ENCODE data around the gene MYO18B.

MYO18B gene

DNA sequence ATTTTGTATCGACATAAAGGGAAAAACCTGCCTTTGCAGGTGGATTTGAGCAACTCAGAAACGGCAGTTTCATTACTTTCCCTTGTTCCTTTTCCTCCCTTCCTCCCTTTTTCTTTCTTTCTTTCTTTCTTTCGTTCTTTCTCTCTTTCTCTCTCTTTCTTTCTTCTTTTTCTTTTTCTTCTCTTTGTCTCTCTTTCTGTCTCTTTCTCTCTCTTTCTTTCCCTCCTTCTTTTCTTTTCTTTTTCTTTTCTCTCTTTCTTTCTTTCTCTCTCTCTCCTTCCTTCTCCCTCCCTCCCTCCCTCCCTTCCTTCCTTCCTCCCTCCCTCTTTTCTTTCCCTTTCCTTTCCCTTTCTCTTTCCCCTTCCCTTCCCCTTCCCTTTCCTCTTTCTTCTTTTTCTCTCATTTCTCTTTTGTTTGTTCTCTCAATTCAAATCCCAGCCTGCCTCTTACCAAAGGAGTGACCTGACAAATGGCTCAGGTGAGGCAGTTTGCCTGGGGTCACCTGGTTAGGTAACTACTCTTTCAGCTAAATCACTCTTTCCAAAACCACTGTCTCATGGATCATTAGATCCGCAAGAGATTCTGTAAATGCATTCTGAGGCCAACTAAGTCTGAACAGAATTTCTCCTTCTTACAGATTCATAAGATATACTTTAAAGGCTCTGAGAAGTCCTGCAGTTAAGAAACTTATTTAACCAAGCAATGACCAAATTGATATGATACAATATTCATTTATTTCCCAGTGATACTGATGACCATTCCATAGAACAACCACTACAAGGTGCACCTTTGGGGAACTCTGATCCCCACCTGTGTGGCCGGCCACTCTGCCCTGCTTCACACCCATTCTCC lies 75.3 kb downstream of the MYO18B start:
- H3K27me3 Mint-ChIP-seq: peaks cover 46% of the 10 kb centered on the region
- H3K9me3 Mint-ChIP-seq: peaks cover 1% of the 10 kb centered on the region

DNA sequence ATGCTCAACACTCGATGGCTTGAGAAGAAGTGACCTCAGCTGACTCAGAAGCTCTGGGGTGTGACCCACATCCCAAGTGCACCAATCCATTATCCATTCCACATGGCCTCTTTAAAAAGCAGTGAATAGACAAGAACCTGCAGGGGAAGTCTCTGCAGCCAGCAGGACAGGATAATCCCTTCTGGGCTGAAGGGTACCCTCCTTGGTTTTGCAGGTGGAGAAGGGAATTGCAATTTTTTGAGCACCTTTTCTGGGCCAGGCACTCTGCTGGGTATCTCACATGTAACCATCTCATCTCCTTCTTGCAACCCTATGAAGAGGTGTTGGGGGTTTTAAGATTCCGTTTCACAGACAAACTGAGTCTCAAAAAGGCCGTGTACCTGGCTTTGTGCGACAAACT lies 76.6 kb downstream of the MYO18B start:
- CTCF ChIA-PET: no interaction called here
- Mint-ChIP-seq H3K27ac (no peak overlapping the region), H3K27me3 (peaks cover 38% of the 10 kb centered on the region), H3K4me1 (no peaks in the 10 kb centered on the region), H3K4me3 (no peak overlapping the region), H3K36me3 (no peaks in the 10 kb centered on the region), H3K9me3 (peaks cover 1% of the 10 kb centered on the region)
- no peak for DNase-seq

More for the DNA sequence above, 75.3 kb downstream of the MYO18B start:
- H3K36me3 Mint-ChIP-seq: no peaks in the 10 kb centered on the region
- H3K4me3 Mint-ChIP-seq: no peak overlapping the region
- DNase-seq: no peak
- no peaks in the 10 kb centered on the region for H3K4me1 Mint-ChIP-seq
- no peak overlapping the region for H3K27ac Mint-ChIP-seq
- CTCF ChIA-PET: no interaction called here

DNA sequence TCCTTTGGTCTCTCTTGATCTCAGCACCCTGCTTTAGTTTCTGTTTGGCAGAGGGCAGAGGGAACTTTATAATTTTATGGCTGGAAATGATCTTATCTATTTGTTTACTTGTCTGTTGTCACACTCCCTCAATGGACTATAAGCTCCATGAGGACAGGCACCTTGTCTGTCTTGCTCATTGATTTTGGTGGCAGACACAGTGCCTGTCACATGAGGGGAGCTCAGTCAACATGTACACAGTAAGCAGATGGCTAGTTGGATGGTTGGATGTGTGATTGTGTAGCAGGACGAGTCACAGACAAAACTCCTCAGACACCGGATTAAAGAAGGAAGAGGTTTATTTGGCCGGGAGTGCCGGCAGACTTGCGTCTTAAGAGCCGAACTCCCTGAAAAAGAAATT lies 80.4 kb downstream of the MYO18B start:
- CTCF ChIA-PET: no interaction called here
- Mint-ChIP-seq H3K4me1 (no peaks in the 10 kb centered on the region), H3K27ac (no peak overlapping the region)

DNA sequence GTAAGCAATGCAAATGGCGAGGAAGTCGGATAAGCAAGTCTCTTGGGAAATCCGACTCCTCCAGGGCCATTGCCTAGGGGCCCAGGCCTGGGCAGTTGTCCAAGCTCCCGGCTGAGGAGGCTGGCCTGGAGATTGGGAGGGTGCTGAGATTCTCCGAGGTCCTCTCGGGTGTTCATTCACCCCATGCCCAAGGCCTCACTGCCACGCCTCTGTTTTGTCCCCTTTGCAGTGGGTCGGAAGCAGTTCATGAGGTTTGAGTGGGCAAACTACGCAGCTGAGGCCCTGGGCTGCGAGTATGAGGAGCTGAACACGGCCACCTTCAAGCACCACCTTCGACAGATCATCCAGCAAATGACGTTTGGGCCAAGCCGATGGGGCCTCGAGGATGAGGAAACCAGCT lies 81.3 kb downstream of the MYO18B start:
- Mint-ChIP-seq H3K4me3 (no peak overlapping the region), H3K9me3 (peaks cover 1% of the 10 kb centered on the region), H3K27me3 (peaks cover 20% of the 10 kb centered on the region), H3K27ac (no peak overlapping the region), H3K4me1 (no peaks in the 10 kb centered on the region), H3K36me3 (no peaks in the 10 kb centered on the region)
- CTCF ChIA-PET: no interaction called here
- DNase-seq: no peak

More for the DNA sequence above, 80.4 kb downstream of the MYO18B start:
- DNase-seq: no peak
- no peak overlapping the region for H3K4me3 Mint-ChIP-seq
- peaks cover 28% of the 10 kb centered on the region for H3K27me3 Mint-ChIP-seq
- H3K9me3 Mint-ChIP-seq: peaks cover 1% of the 10 kb centered on the region
- no peaks in the 10 kb centered on the region for H3K36me3 Mint-ChIP-seq

DNA sequence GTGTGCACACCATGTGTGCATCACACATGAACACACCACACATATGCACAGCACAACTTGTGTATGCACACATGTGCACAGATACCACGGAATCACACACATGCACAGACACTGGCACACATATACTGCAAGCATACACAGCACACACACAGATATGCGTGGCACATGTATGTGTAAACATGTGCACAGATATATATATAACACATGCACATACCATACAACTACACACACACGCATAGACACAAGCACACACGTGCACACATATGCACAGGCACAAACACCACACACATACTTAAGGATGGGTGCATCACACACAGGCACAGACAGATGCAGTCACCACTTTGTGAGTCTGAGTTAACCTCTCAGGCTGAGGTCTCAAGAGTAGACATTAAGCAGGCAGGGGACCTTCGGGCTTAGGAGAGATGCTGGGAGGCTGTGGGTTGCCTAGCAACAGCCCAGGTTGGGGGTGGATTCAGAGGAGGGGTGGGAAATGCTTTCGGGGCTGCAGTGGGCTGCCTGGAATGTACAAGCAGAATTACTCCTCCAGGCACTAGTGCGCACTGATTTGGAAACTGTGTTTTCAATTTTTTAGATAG lies 82.9 kb downstream of the MYO18B start:
- no peaks in the 10 kb centered on the region for H3K4me1 Mint-ChIP-seq
- no peak overlapping the region for H3K27ac Mint-ChIP-seq
- peaks cover under 1% of the 10 kb centered on the region for H3K9me3 Mint-ChIP-seq
- DNase-seq: no peak
- H3K27me3 Mint-ChIP-seq: peaks cover 19% of the 10 kb centered on the region
- no peaks in the 10 kb centered on the region for H3K36me3 Mint-ChIP-seq
- CTCF ChIA-PET: no interaction called here
- H3K4me3 Mint-ChIP-seq: no peak overlapping the region

DNA sequence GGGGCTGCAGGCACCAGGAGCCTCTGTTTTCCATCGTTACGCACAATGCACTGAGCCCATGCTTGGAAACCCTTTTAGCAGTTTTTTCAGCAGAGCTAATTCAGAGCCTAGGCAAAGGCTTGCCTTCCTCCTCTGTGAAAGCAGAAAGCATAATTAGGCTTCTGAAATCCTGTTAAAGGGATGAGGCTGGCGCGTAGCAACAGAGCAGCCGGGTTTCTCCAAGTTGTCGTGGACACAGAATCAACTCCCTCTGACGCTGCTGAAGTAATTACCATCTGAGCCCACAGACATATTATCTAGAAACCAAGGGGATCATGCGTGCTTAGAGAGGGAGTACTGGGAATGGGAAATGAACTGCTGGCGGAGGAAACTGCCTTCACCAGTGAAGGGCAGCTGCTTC lies 85.4 kb downstream of the MYO18B start:
- H3K4me3 Mint-ChIP-seq: no peak overlapping the region

DNA sequence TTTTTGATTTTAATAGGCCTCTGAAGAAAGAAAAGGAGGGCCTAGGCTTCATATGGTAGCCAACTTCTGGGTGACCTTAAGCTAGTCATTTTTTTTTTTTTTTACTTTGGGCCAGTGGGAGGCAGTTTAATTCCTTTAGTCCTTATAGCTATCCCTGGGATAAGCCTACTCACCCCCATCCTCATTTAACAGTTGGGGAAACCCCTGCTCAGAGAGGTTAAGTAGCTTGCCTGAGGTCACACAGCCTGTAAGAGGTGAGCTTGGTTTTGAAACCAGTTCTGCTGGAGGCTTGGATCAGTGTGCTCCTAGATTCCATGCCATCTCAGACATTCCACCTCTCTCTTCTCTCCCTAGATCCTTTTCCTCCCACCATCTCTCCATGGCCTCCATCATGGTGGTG lies 86.4 kb downstream of the MYO18B start:
- peaks cover 19% of the 10 kb centered on the region for H3K27me3 Mint-ChIP-seq
- CTCF ChIA-PET: no interaction called here
- no peak overlapping the region for H3K27ac Mint-ChIP-seq
- no peaks in the 10 kb centered on the region for H3K36me3 Mint-ChIP-seq
- no peak overlapping the region for H3K4me3 Mint-ChIP-seq
- H3K9me3 Mint-ChIP-seq: no peaks in the 10 kb centered on the region
- no peaks in the 10 kb centered on the region for H3K4me1 Mint-ChIP-seq
- DNase-seq: no peak

More for the DNA sequence above, 85.4 kb downstream of the MYO18B start:
- Mint-ChIP-seq H3K27me3 (peaks cover 19% of the 10 kb centered on the region), H3K36me3 (no peaks in the 10 kb centered on the region), H3K4me1 (no peaks in the 10 kb centered on the region), H3K9me3 (no peaks in the 10 kb centered on the region), H3K27ac (no peak overlapping the region)
- no peak for DNase-seq
- CTCF ChIA-PET: no interaction called here

DNA sequence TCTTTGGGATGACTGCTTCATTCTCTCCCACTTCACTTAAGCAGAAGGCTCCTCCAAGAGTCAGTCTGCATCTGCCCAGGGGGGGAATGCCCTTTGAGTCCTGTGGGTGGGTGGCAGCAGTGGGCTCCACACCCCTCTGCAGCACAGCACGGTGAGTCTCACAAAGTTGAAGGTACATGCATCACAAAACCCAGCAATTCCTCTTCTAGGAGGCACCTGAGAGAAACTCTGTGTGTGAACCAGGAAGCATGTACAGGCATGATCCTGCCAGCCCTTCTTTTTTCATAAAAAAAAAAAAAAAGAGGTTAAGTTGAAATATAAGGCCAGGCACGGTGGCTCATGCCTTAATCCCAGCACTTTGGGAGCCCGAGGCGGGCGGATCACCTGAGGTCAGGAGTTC lies 87.2 kb downstream of the MYO18B start:
- DNase-seq: no peak
- no peaks in the 10 kb centered on the region for H3K4me1 Mint-ChIP-seq
- H3K27me3 Mint-ChIP-seq: peaks cover 12% of the 10 kb centered on the region
- H3K9me3 Mint-ChIP-seq: no peaks in the 10 kb centered on the region
- no peaks in the 10 kb centered on the region for H3K36me3 Mint-ChIP-seq
- H3K4me3 Mint-ChIP-seq: no peak overlapping the region
- CTCF ChIA-PET: no interaction called here
- no peak overlapping the region for H3K27ac Mint-ChIP-seq

DNA sequence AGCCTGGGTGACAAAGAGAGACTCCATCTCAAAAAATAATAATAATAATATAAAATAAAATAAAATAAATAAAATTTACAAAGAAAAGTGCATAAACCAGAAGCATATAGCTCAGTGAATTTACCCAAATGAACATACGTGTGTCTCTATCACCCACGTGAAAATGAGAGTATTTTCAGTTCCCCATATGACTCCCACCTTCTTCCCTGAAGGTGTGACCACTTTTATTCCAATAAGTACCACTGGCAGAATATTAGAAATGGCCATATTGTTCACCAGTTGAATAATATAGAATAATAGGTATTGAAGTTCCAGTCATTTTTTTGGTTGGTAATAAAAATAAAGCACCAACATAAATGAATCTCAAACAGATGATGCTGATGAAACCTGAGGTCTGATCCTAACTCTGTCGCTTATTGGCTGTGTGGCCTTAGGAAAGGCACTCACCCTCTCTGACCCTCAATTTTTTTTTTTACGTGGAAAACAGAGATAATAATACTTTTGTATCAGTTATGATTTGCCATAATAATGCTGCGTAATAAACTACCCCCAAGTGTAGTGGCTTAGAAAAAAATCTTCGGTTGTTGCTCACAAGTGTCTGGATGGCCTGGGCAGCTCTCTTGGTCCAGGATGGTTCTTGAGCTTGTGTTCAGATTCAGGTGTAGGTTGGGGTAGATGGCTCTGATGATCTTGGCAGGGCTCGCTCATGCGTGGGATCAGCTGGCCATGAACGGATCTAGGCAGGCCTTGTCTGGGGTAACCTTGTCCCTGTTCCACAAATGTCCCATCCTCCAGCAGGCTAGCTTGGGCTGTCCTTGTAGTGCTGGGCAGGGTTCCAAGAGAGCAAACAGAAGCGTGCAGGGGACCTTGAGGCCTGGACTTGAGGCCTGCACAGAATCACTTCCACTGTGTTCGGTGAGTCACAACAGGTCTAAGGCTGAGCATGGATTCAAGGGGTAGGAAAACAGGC lies 88.1 kb downstream of the MYO18B start:
- no peaks in the 10 kb centered on the region for H3K36me3 Mint-ChIP-seq
- DNase-seq: no peak
- no peak overlapping the region for H3K27ac Mint-ChIP-seq
- peaks cover 10% of the 10 kb centered on the region for H3K27me3 Mint-ChIP-seq
- CTCF ChIA-PET: no interaction called here
- H3K9me3 Mint-ChIP-seq: no peaks in the 10 kb centered on the region
- no peak overlapping the region for H3K4me3 Mint-ChIP-seq
- H3K4me1 Mint-ChIP-seq: no peaks in the 10 kb centered on the region

DNA sequence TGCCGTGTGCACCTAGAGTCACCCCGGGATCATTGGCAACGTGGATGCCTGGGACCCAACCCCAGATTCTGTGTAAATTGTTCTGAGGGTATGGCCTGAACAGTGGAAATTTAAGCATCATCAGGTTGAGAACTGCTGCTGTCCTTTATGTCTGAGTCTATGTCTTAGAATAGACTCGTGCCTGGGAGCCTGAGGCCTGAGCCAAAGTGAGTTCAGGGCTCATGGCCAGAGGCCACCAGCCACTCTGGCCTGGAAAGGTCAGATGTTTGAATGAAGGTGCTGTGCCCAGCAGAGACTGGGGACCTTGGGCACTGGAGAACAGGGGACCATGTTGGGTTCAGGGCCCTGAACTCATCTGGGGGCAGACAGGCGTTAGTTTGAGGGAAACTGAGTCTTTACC lies 91.1 kb downstream of the MYO18B start:
- H3K27ac Mint-ChIP-seq: no peak overlapping the region
- peaks cover 7% of the 10 kb centered on the region for H3K27me3 Mint-ChIP-seq
- H3K9me3 Mint-ChIP-seq: no peaks in the 10 kb centered on the region

DNA sequence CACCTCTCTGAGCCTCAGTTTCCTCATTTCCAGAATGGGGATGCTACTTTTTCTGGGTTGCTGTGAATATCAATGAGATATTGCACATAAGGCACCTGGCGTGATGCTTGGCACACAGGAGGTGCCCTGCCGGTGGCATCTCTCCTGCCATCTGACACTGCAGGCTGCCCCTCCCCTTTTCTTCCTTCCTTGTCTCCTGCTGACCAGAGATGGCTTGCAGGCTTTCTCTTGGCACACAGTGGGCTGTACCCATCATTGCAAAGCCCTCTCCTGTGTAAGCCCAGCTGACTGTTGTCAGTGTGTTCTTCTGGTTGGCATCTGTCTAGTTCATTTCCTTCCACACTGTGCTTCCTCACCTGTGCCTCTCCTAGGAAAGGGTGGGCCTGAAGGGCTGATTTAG lies 91.7 kb downstream of the MYO18B start:
- Mint-ChIP-seq H3K4me1 (no peaks in the 10 kb centered on the region), H3K27me3 (peaks cover 5% of the 10 kb centered on the region), H3K4me3 (no peak overlapping the region), H3K27ac (no peak overlapping the region), H3K9me3 (no peaks in the 10 kb centered on the region), H3K36me3 (no peaks in the 10 kb centered on the region)
- DNase-seq: no peak
- CTCF ChIA-PET: no interaction called here

More for the DNA sequence above, 91.1 kb downstream of the MYO18B start:
- DNase-seq: no peak
- no peaks in the 10 kb centered on the region for H3K4me1 Mint-ChIP-seq
- CTCF ChIA-PET: no interaction called here
- H3K4me3 Mint-ChIP-seq: no peak overlapping the region
- H3K36me3 Mint-ChIP-seq: no peaks in the 10 kb centered on the region

DNA sequence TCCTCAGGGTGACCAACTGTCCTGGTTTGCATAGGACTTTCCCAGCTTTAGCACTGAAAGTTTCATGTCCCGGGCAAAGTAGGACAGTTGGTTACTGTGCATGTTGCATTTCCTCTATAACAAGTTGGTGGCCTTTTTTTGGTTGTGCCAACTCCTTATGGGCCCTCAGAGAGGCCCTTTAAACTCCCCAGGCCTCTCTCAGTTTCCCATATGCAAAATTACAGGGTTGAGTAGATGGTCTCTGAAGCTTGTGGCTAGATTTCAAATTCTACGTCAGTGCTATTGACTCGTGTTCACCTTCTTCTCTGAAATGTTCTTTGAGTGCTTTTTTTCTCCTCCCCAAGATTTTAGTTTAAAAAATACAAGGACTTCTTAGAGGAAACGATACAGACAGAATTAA lies 92.5 kb downstream of the MYO18B start:
- DNase-seq: no peak
- no peak overlapping the region for H3K27ac Mint-ChIP-seq
- no peaks in the 10 kb centered on the region for H3K27me3 Mint-ChIP-seq
- no peaks in the 10 kb centered on the region for H3K4me1 Mint-ChIP-seq
- H3K36me3 Mint-ChIP-seq: no peaks in the 10 kb centered on the region
- no peak overlapping the region for H3K4me3 Mint-ChIP-seq
- CTCF ChIA-PET: no interaction called here
- no peaks in the 10 kb centered on the region for H3K9me3 Mint-ChIP-seq

DNA sequence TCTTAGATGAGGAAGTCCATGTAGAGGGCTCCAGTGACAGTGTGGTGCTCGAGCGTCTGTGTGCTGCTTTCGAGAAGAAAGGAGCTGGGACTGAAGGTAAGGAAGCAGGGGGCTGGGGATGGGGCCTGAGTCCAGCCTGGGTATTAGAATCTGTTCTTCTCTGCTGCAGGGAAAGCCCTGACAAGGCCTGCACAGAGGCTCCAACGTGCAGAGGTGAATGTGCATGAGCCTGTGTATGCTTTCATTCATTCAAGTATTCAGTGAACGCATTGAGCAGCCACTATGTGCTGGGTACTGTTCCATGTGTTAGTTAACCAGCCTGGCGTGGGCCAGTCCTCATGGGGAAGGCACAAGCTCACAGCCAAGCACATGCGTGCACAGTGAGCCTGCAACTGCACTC lies 93.4 kb downstream of the MYO18B start:
- H3K4me1 Mint-ChIP-seq: no peaks in the 10 kb centered on the region
- no peak for DNase-seq
- no peaks in the 10 kb centered on the region for H3K36me3 Mint-ChIP-seq
- H3K4me3 Mint-ChIP-seq: no peak overlapping the region
- no peak overlapping the region for H3K27ac Mint-ChIP-seq
- peaks cover 4% of the 10 kb centered on the region for H3K27me3 Mint-ChIP-seq
- no peaks in the 10 kb centered on the region for H3K9me3 Mint-ChIP-seq
- CTCF ChIA-PET: no interaction called here

DNA sequence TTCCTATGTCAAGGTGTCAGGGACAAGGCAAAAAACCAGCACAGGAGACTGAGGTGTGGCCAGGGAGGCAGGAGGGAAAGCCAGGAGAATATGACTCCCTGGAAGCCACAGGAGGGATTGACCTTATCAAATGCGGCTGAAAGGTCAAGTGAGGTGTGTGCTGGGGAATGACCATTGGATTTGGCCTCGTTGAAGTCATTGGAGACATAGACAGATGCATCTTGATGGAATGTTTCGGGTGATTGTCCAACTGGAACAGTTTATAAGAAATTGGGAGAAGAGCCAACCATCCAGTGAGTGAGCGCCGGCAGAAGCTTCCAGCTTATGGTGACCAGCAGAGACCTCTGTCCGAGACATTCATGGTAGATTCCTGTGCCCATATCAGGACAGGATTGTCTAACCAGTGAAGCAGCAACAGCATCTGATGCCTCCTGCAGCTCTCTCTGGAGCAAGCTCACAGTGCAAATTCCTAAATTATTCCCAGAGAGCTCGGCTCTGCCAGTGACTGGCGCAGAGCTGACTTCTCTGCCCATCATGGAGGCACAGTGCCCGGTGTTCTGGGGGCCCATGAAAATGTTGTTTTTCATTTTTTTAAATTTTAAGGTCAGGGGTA lies 95.4 kb downstream of the MYO18B start:
- H3K4me1 Mint-ChIP-seq: no peaks in the 10 kb centered on the region
- CTCF ChIA-PET: no interaction called here
- H3K36me3 Mint-ChIP-seq: no peaks in the 10 kb centered on the region
- peaks cover 4% of the 10 kb centered on the region for H3K27me3 Mint-ChIP-seq
- no peak for DNase-seq
- H3K27ac Mint-ChIP-seq: no peak overlapping the region
- no peak overlapping the region for H3K4me3 Mint-ChIP-seq
- no peaks in the 10 kb centered on the region for H3K9me3 Mint-ChIP-seq

Measured in activated naive CD4-positive, alpha-beta T cell treated with anti-CD3 and anti-CD28 coated beads, Interleukin-2, amount 10 ng/mL, durations not matched to agents 7 days and 5 days (primary cell).